Activated CD8-positive, alpha-beta memory T cell treated with anti-CD3 and anti-CD28 coated beads for 36 hours (primary cell): ENCODE measurements around the gene MC3R. TPM values are rescaled to one million over a fixed set of nuclear protein-coding genes. Genes with fewer than 3 reads are reported as not detected.

ENCODE experiments used
- CTCF ChIA-PET: fragments of 350-600 bp; sonication (Branson Sonifier 250); formaldehyde crosslinking; loops from one replicate; lab custom pipeline; 2021; ENCODE audit warnings: antibody characterized with exemption; lab: Charles Lee
- POLR2A ChIA-PET: fragments of 350-600 bp; sonication (Branson Sonifier 250); formaldehyde crosslinking; loops from one replicate; lab custom pipeline; 2021; ENCODE audit warnings: antibody characterized with exemption; lab: Charles Lee
- total RNA-seq, 2 experiments: library from RNA; stranded (reverse); gene quantifications; one replicate each; pipeline ENCODE4 v1.2.3, GENCODE V29; 2021

Gene MC3R
- total RNA-seq, 2 experiments from 2014 or later: not detected

GRCh38 chr20:56245761-56246160 lies 2.8 kb upstream of the MC3R start:
- ChIA-PET POLR2A (no interaction called here), CTCF (no interaction called here)

GRCh38 chr20:56249244-56249955 lies 868 bp downstream of the MC3R start:
- ChIA-PET CTCF (no interaction called here), POLR2A (no interaction called here)

GRCh38 chr20:56249956-56250355 lies 1.4 kb downstream of the MC3R start:
- ChIA-PET POLR2A (no interaction called here), CTCF (no interaction called here)

- ChIA-PET POLR2A (no interaction called here), CTCF (no interaction called here)
These were observed 9.1 kb downstream of the MC3R start for GRCh38 chr20:56257604-56258003.

- CTCF ChIA-PET: no interaction called here
- POLR2A ChIA-PET: no interaction called here
These were observed 11.4 kb downstream of the MC3R start for GRCh38 chr20:56259948-56260347.

- ChIA-PET POLR2A (no interaction called here), CTCF (no interaction called here)
These were observed 20.0 kb downstream of the MC3R start for GRCh38 chr20:56268536-56268935.

- POLR2A ChIA-PET: no interaction called here
- CTCF ChIA-PET: no interaction called here
These were observed 23.4 kb downstream of the MC3R start for GRCh38 chr20:56271974-56272373.

- ChIA-PET CTCF (interaction anchor here (0.6 kb wide), 1 partner anchor 131 kb away, joined by 3 read pairs; no protein-coding TSS in a partner anchor), POLR2A (no interaction called here)
These were observed 25.0 kb downstream of the MC3R start for GRCh38 chr20:56273491-56273890.

- ChIA-PET CTCF (interaction anchor here (0.6 kb wide), 1 partner anchor 130 kb away, joined by 3 read pairs; no protein-coding TSS in a partner anchor), POLR2A (no interaction called here)
These were observed 25.6 kb downstream of the MC3R start for GRCh38 chr20:56274156-56274555.

- ChIA-PET CTCF (no interaction called here), POLR2A (no interaction called here)
These were observed 29.7 kb downstream of the MC3R start for GRCh38 chr20:56278196-56278595.

- ChIA-PET POLR2A (no interaction called here), CTCF (no interaction called here)
These were observed 37.0 kb downstream of the MC3R start for GRCh38 chr20:56285496-56285895.

- POLR2A ChIA-PET: no interaction called here
These were observed 41.1 kb downstream of the MC3R start for GRCh38 chr20:56289652-56290051.

GRCh38 chr20:56299362-56299761 lies 50.8 kb downstream of the MC3R start:
- ChIA-PET POLR2A (no interaction called here), CTCF (no interaction called here)

More at GRCh38 chr20:56289652-56290051, 41.1 kb downstream of the MC3R start:
- CTCF ChIA-PET: no interaction called here

Other genes with a start within 250 kb of the MC3R start
- gene CBLN4, start 243.2 kb upstream of the MC3R start, total RNA-seq: not detected
- gene FAM210B, start 110.2 kb downstream of the MC3R start, total RNA-seq: 1 to 10 TPM; 4.3 to 4.8 TPM
- 10 to 100 TPM; 64.5 to 69.2 TPM for gene AURKA, start 143.5 kb downstream of the MC3R start, total RNA-seq
- 10 to 100 TPM; 55.7 to 59.7 TPM for gene CSTF1, start 143.9 kb downstream of the MC3R start, total RNA-seq
- gene CASS4, start 163.5 kb downstream of the MC3R start, total RNA-seq: 1 to 10 TPM; 2.7 to 2.8 TPM
- gene RTF2, start 219.9 kb downstream of the MC3R start, total RNA-seq: 10 to 100 TPM; 78.2 to 79.7 TPM